Esophagus muscularis mucosa (tissue), 4 donors: ENCODE measurements around the gene PPP4R2.

Source experiments
- CTCF ChIP-seq, 3 experiments: fragments of 200-600 bp in 2 of 3; fragments of 450-650 bp in 1 of 3; sonication (generic) in 2 of 3; IDR thresholded peaks; one replicate each; pipeline ENCODE4 v1.5.1; 2017 to 2019; ENCODE audit warnings: antibody characterized with exemption in 3 of 3, mild to moderate bottlenecking in 2 of 3, moderate library complexity in 1 of 3
- EP300 ChIP-seq: sonication (generic); formaldehyde crosslinking; IDR thresholded peaks from one replicate; pipeline ENCODE4 v1.6.1; 2017; ENCODE audit warnings: antibody characterized with exemption
- POLR2A ChIP-seq: fragments of 450-650 bp; IDR thresholded peaks from one replicate; pipeline ENCODE4 v1.6.1; 2017; ENCODE audit warnings: antibody characterized with exemption, moderate library complexity, mild to moderate bottlenecking, low read depth
- POLR2AphosphoS5 ChIP-seq, 2 donors: sonication (generic); formaldehyde crosslinking; IDR thresholded peaks; one replicate each; pipeline ENCODE4 v1.6.1; 2017; ENCODE audit warnings: antibody characterized with exemption in 2 of 2

- TF ChIP-seq CTCF (IDR thresholded peaks at IDR 0.05) (no peak), EP300 (no peak), POLR2A (no peak), POLR2AphosphoS5 (IDR thresholded peaks at IDR 0.05) (no peak)
Measured at GRCh38 chr3:73007992-73008712, 11.5 kb downstream of the PPP4R2 start.
